HG03175 (cell line): ENCODE data around the gene SIRT7.

ENCODE experiments used
- ATAC-seq: cut with Tn5 transposase; IDR thresholded peaks from one replicate; pipeline ENCODE4 v1.9.1; 2021; ENCODE audit warnings: mild to moderate bottlenecking, moderate library complexity; ENCODE audit not compliant: unreplicated experiment

Gene SIRT7

DNA sequence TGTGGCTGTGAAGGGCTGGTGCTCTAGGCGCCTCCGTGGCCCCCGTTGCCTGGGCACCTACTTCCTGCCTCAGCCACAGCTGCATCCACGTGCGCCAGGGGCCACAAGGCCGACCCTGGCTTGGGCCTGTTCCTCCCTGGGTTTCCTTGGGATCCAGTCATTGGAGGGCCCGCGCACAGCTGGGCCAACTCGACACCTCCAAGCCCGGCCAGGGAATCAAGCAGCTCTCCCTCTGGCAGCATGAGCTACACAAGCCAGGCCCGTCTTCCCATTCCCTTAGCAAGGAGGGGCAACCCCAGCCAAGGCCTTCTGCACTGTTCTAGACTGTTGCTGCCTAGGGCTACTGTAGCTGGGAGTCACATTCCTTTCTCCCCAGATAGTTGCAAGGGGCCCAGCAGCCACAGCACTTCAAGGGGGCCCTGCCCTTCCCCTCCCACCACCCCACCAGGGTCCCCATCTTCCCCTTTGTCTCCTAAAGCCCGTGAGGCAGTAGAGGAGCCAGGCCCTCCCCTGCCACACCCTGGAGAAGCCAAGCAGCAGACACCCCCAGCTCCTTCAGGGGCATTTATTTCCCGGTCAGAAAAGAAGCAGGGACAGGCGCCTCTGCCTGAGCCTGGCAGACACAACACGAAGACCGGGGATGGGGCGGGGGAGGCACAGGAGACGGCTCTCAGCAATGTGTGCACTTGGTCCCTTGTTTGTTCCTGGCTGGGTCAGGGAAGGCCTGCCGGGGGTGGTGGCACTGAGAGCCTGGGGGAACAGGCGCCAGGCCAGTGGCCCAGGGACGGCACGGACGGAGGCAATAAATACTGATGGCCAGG is 50.6 kb downstream of the SIRT7 start:
- no peak for ATAC-seq

- no peak for ATAC-seq
Measured at GRCh38 chr17:81866440-81867169, 51.4 kb downstream of the SIRT7 start.

DNA sequence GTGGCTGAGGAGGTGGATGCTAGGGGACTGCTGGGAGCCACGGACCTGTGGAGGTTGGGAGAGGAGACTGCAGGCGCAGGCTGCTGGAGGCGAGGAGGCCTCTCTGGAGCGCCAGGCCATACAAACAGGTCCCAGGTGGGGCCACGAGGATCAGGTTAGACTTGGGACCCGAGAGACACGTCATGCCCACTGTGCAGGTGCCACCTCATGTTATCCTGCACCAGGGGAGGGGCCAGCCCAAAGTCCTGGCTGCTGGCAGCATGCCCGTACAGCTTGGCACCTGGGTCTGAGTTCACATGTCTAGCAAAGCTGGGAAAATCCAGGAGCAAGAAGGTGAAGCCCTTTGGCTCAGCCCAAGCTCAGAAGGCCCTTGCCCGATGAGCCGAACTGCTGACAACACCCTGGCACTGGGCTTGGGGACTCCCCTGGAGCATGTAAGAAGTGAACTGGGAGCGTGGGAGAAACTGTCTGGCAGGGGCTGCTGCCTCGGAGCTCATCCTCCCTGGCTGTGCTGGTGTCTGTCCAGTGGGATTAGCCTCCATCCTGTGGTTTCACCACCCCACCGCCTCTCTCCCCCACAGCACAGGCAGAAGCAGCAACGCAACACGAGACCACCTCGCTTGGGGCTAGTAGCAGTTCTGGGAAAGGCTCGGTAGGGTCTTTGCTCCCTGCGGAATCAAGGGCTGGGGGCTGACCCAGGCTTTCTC is 52.1 kb downstream of the SIRT7 start:
- no peak for ATAC-seq

GRCh38 chr17:81865358-81865732 is 52.6 kb downstream of the SIRT7 start:
- no peak for ATAC-seq

DNA sequence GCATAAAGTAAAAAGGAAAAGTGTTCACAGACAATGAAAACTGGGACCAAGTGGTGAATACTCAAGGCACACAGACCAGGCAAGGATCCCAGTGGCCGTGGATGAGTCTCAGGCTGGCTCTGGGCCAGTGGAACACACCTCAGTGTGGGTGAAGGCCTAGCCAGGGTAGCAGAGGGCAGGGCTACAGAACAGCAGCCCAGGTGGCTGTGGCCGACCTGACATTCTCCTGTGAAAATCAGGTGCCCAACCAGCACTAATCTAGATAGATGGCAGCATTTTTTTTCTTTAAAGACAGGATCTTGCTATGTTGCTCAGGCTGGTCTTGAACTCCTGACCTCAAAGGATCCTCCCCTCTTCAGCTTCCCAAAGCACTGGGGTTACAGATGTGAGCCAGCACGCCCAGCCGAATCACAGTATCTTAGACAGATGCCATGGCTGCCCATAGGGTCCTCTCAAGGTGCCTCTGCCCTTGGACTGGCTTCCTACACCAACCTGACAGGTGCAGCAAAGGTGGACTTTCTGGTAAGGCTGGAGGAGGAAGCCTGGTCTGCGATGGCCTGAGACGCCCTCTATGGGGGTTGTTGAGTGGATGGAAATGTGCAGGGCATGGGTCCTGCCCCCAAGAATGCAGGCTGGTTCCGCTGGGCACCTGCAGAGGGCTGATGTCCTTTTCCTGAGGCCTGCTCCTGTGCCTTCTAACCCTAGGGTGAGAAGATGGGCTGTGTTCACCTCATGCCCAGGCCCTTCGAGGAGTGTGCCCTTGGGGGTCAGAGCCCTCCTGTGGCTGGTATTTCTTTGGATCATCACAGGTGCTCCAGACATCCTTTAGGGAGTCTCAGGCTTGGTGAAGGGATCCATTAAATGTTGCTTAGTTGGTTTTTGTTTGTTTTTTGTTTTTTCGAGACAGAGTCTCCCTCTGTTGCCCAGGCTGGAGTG is 53.9 kb downstream of the SIRT7 start:
- no peak for ATAC-seq

GRCh38 chr17:81863123-81863675 is 54.8 kb downstream of the SIRT7 start:
- ATAC-seq: no peak
